H9 (cell line): ENCODE data around the gene ZNF664. TPM values are rescaled to one million over a fixed set of nuclear protein-coding genes. Genes with fewer than 3 reads are reported as not detected.

Experiments used
- DNase-seq: peaks from one replicate; pipeline ENCODE4 v3.0.0-alpha.2; 2017
- H2AFZ ChIP-seq: one replicate; pipeline ENCODE4 v1.6.1; 2013; ENCODE audit warnings: mild to moderate bottlenecking, low read length, control low read depth, moderate library complexity
- H2AK5ac ChIP-seq: 2 replicates; pipeline ENCODE4 v1.6.1; 2013; ENCODE audit warnings: low read length, control low read depth, mixed read lengths; ENCODE audit not compliant: insufficient read length
- H2BK120ac ChIP-seq: one replicate; pipeline ENCODE4 v1.6.1; 2013; ENCODE audit warnings: low read depth, mild to moderate bottlenecking, low read length, control low read depth, inconsistent platforms; ENCODE audit not compliant: poor library complexity, severe bottlenecking
- H2BK12ac ChIP-seq: 2 replicates; pipeline ENCODE4 v1.6.1; 2013; ENCODE audit warnings: low read length, control low read depth, mixed read lengths, low read depth; ENCODE audit not compliant: insufficient read length
- H2BK15ac ChIP-seq: 2 replicates; pipeline ENCODE4 v1.6.1; 2013; ENCODE audit warnings: low read depth, low read length, control low read depth
- H2BK20ac ChIP-seq: one replicate; pipeline ENCODE4 v1.6.1; 2013; ENCODE audit warnings: low read depth, mild to moderate bottlenecking, low read length, control low read depth, inconsistent platforms; ENCODE audit not compliant: poor library complexity, severe bottlenecking
- H2BK5ac ChIP-seq: 2 replicates; pipeline ENCODE4 v1.6.1; 2013; ENCODE audit warnings: low read length, control low read depth, mixed read lengths; ENCODE audit not compliant: insufficient read length
- H3K14ac ChIP-seq: 2 replicates; pipeline ENCODE4 v1.6.1; 2013; ENCODE audit warnings: low read length, control low read depth; ENCODE audit not compliant: insufficient read depth
- H3K18ac ChIP-seq: 2 replicates; pipeline ENCODE4 v1.6.1; 2013; ENCODE audit warnings: low read depth, mild to moderate bottlenecking, mixed read lengths, low read length, control low read depth; ENCODE audit not compliant: insufficient read length
- H3K23ac ChIP-seq: 2 replicates; pipeline ENCODE4 v1.6.1; 2013; ENCODE audit warnings: low read length, control low read depth, mixed read lengths, low read depth; ENCODE audit not compliant: insufficient read length
- H3K23me2 ChIP-seq: 2 replicates; pipeline ENCODE4 v1.6.1; 2013; ENCODE audit warnings: low read depth, mild to moderate bottlenecking, mixed read lengths, low read length, control low read depth; ENCODE audit not compliant: insufficient read length, poor library complexity, severe bottlenecking
- H3K27ac ChIP-seq: 2 replicates; pipeline ENCODE4 v1.5.1; 2013; ENCODE audit warnings: low read length, control low read depth, mixed read lengths, low read depth; ENCODE audit not compliant: insufficient read length
- H3K27me3 ChIP-seq: 2 replicates; pipeline ENCODE4 v1.6.1; 2013; ENCODE audit warnings: low read length, control low read depth, inconsistent platforms; ENCODE audit not compliant: insufficient read depth
- H3K4ac ChIP-seq: 2 replicates; pipeline ENCODE4 v1.6.1; 2013; ENCODE audit warnings: low read depth, mild to moderate bottlenecking, control low read depth, inconsistent platforms, low read length, moderate library complexity
- H3K4me1 ChIP-seq: 2 replicates; pipeline ENCODE4 v1.6.1; 2013; ENCODE audit warnings: low read length, control low read depth, inconsistent platforms; ENCODE audit not compliant: insufficient read depth
- H3K4me2 ChIP-seq: 2 replicates; pipeline ENCODE4 v1.6.1; 2013; ENCODE audit warnings: low read length, control low read depth, mixed read lengths; ENCODE audit not compliant: insufficient read length, insufficient read depth
- H3K56ac ChIP-seq: 2 replicates; pipeline ENCODE4 v1.6.1; 2013; ENCODE audit warnings: low read depth, mild to moderate bottlenecking, mixed read lengths, low read length, control low read depth; ENCODE audit not compliant: insufficient read length
- H3K79me1 ChIP-seq: 2 replicates; pipeline ENCODE4 v1.6.1; 2013; ENCODE audit warnings: low read depth, mild to moderate bottlenecking, moderate library complexity, low read length, control low read depth, inconsistent platforms; ENCODE audit not compliant: insufficient read depth, poor library complexity, severe bottlenecking
- H3K79me2 ChIP-seq: 2 replicates; pipeline ENCODE4 v1.6.1; 2013; ENCODE audit warnings: low read length, control low read depth, inconsistent platforms; ENCODE audit not compliant: insufficient read depth
- H3K9ac ChIP-seq: 2 replicates; pipeline ENCODE4 v1.6.1; 2013; ENCODE audit warnings: low read length, control low read depth, mixed read lengths; ENCODE audit not compliant: insufficient read length; ENCODE audit errors: extremely low read depth
- H3K9me3 ChIP-seq: one replicate; pipeline ENCODE4 v1.6.1; 2013; ENCODE audit warnings: low read depth, low read length, inconsistent platforms; ENCODE audit not compliant: control insufficient read depth
- H3T11ph ChIP-seq: one replicate; pipeline ENCODE4 v1.6.1; 2013; ENCODE audit warnings: mild to moderate bottlenecking, low read length, control low read depth, inconsistent platforms
- H4K20me1 ChIP-seq: one replicate; pipeline ENCODE4 v1.6.1; 2013; ENCODE audit not compliant: control insufficient read depth, insufficient read length, insufficient read depth
- H4K5ac ChIP-seq: 2 replicates; pipeline ENCODE4 v1.6.1; 2013; ENCODE audit warnings: low read depth, mild to moderate bottlenecking, mixed read lengths, low read length, control low read depth; ENCODE audit not compliant: insufficient read length
- H4K8ac ChIP-seq: replicated peaks from 2 replicates; pipeline ENCODE4 v1.6.1; 2013; ENCODE audit warnings: low read length, control low read depth, mixed read lengths, low read depth; ENCODE audit not compliant: insufficient read length
- H4K91ac ChIP-seq: 2 replicates; pipeline ENCODE4 v1.6.1; 2013; ENCODE audit warnings: low read depth, mild to moderate bottlenecking, moderate library complexity, mixed read lengths, low read length, control low read depth; ENCODE audit not compliant: insufficient read length
- H3K27ac Mint-ChIP-seq, 3 experiments: 2 replicates in 2 of 3; 3 replicates in 1 of 3; pipeline ENCODE4 v1.8.0; 2020 to 2021; ENCODE audit warnings: mixed read lengths in 3 of 3, mild to moderate bottlenecking in 1 of 3, moderate library complexity in 1 of 3
- H3K27me3 Mint-ChIP-seq: 2 replicates; pipeline ENCODE4 v1.8.0; 2021; ENCODE audit warnings: low read depth, mild to moderate bottlenecking, moderate library complexity, mixed read lengths
- H3K36me3 Mint-ChIP-seq, 3 experiments: 2 replicates in 2 of 3; 3 replicates in 1 of 3; pipeline ENCODE4 v1.8.0; 2020 to 2021; ENCODE audit warnings: low read depth in 3 of 3, mixed read lengths in 3 of 3; ENCODE audit not compliant: insufficient read depth in 1 of 3
- H3K4me1 Mint-ChIP-seq, 2 experiments: 2 replicates each; pipeline ENCODE4 v1.8.0; 2020; ENCODE audit warnings: mixed read lengths in 2 of 2
- H3K4me3 Mint-ChIP-seq, 2 experiments: 2 replicates in 1 of 2; 3 replicates in 1 of 2; pipeline ENCODE4 v1.8.0; 2020 to 2021; ENCODE audit warnings: mild to moderate bottlenecking in 2 of 2, mixed read lengths in 2 of 2, moderate library complexity in 1 of 2
- H3K9me3 Mint-ChIP-seq, 2 experiments: 2 replicates in 1 of 2; 3 replicates in 1 of 2; pipeline ENCODE4 v1.8.0; 2020; ENCODE audit warnings: mild to moderate bottlenecking in 2 of 2, mixed read lengths in 2 of 2, moderate library complexity in 1 of 2
- CTCF ChIP-seq: fragments of 200-600 bp; sonication (generic); conservative IDR thresholded peaks from 3 replicates; pipeline ENCODE4 v1.8.0; 2021; ENCODE audit warnings: antibody characterized with exemption, mild to moderate bottlenecking
- WGBS: extraction: QIAGEN DNeasy Blood & Tissue Kit; methylation state at CpG from one replicate; pipeline ENCODE4 v1.1.7; 2013; ENCODE audit warnings: missing lambda C conversion rate, low lambda C conversion rate, mixed read lengths; ENCODE audit not compliant: insufficient read length; ENCODE audit errors: extremely low coverage; 5-methylcytosine and 5-hydroxymethylcytosine counted together
- total RNA-seq: library from RNA; stranded (reverse); gene quantifications from 2 replicates; pipeline ENCODE4 v1.2.1, GENCODE V29; 2021

Gene ZNF664
- total RNA-seq, 1 experiment from 2014 or later: 29.5 TPM

GRCh38 chr12:124007826-124008570 lies 35.0 kb downstream of the ZNF664 start:
- no peak overlapping the region for H3K27ac ChIP-seq
- no peak overlapping the region for H3K9ac ChIP-seq
- no CpG with 5 or more reads among the region's 9 CpGs for WGBS
- no peak overlapping the region for H3K4ac ChIP-seq
- no peak overlapping the region for H3K27ac Mint-ChIP-seq
- H2BK12ac ChIP-seq: no peak overlapping the region
- H3K4me1 ChIP-seq: no peaks in the 10 kb centered on the region; the same call in 1 of the 2 replicates
- H3K27me3 Mint-ChIP-seq: no peaks in the 10 kb centered on the region
- no peak overlapping the region for H3T11ph ChIP-seq
- H3K4me1 Mint-ChIP-seq: peaks cover 11 to 18% of the 10 kb centered on the region in 2 experiments
- no peaks in the 10 kb centered on the region for H3K23me2 ChIP-seq
- no peak for TF ChIP-seq CTCF
- no peaks in the 10 kb centered on the region for H3K9me3 ChIP-seq
- H2BK15ac ChIP-seq: no peak overlapping the region
- no peak overlapping the region for H3K4me3 Mint-ChIP-seq
- H3K18ac ChIP-seq: no peak overlapping the region
- H2BK20ac ChIP-seq: no peak overlapping the region
- H3K27me3 ChIP-seq: no peaks in the 10 kb centered on the region
- no peak overlapping the region for H3K23ac ChIP-seq
- no peak overlapping the region for H2BK120ac ChIP-seq
- DNase-seq: no peak
- H3K4me2 ChIP-seq: no peak overlapping the region
- no peaks in the 10 kb centered on the region for H3K9me3 Mint-ChIP-seq
- H3K36me3 Mint-ChIP-seq: peaks cover 13 to 21% (median 20%) of the 10 kb centered on the region in 3 experiments
- H4K20me1 ChIP-seq: no peaks in the 10 kb centered on the region
- no peak overlapping the region for H2BK5ac ChIP-seq
- no peaks in the 10 kb centered on the region for H3K79me1 ChIP-seq
- H2AFZ ChIP-seq: no peak overlapping the region
- H3K14ac ChIP-seq: no peak overlapping the region
- no peak overlapping the region for H4K8ac ChIP-seq
- H4K5ac ChIP-seq: no peak overlapping the region
- no peaks in the 10 kb centered on the region for H3K79me2 ChIP-seq
- no peak overlapping the region for H2AK5ac ChIP-seq
- no peak overlapping the region for H4K91ac ChIP-seq
- H3K56ac ChIP-seq: no peak overlapping the region
